ENCODE results near the gene ZNF37A.
"Not testable (repeated sequence)": the region's sequence is repeated elsewhere in the genome, so short reads cannot be mapped to it uniquely, and the experiment has no call there.

ZNF37A gene

DNA sequence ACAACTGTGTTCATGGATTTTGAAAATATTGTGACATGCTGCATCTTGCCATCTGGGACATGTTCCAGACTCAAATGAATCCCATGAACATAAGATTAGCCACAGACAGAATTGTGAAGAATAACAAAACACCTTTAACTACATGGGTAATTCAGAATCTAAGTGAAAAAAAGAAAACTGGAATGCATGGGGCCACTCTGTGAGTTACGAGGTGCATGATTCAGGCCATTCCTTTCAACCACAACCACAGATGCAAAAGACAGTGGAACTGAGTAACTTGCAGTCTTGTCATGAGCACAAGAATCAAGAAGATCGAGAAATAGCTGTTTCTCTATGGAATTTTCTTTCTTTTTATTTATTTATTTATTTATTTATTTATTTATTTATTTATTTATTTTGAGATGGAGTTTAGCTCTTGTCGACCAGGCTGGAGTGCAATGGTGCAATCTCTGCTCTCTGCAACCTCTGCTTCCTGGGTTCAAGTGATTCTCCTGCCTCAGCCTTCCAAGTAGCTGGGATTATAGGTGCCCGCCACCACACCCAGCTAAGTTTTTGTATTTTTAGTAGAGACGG, 56.8 kb downstream of the ZNF37A start:
- not testable (repeated sequence) for DNase-seq

DNA sequence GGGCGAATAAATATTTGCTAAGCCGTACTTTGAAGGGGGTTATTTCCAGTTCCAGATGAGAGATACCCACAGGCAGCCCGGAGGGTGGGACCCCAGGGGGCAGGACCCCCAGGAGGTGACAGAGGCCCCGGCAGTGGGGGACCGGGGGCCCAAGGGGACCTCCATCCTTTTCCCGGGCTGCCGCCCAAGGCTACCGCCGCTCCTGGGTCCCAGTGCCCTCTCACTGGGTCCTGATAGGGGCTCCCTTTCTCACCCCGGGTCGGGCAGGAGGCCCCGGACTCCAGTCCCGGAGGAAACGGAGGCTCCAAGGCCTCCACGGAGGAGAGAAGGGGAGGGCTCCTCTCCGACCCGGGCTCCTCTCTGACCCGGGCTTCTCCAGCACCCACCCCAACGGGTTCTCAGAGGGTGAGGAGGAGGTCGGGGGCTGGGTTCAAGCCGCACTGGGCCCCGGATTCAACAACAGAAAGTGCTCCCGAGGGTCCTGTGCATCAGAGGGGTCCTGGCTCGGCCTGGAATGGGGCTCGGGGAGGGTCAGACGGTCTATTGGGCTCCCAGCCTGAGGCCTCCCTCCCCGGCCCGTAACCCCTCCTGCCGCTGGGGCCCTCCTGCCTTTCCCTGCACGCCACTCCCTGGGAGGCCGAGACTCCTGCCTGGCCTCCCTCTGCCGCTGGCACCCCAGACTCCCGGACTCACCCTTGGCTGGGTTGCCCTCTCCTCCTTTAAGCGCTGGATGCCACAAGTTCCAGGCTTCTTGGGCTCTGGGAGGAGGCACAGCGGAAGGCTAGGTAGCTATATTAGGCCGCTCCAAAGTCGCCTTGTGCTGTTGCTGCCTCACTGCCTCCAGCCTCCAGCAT, 62.5 kb downstream of the ZNF37A start:
- no peak for DNase-seq

GRCh38 chr10:38157270-38157685, 63.1 kb downstream of the ZNF37A start:
- no peak for DNase-seq

DNA sequence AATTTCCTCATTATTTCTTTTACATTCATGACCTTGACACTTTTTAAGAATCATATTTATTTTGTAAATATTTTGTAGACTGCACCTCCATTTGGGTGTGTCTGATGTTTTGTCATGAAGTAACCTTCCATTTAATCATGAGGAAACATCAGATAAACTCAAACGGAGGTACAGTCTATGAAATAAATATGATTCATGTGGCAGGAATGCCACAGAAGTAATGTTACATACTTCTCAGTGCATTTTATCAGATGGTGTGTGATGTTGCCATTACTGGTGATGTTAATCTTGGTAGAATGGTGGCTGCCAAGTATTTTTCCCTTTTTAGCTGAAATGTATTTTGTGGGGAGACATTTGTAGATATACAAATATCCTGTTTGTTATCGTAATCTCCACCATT, 64.9 kb downstream of the ZNF37A start:
- no peak for DNase-seq

- DNase-seq, result no peak
These were observed 69.5 kb downstream of the ZNF37A start for GRCh38 chr10:38163617-38164016.

DNA sequence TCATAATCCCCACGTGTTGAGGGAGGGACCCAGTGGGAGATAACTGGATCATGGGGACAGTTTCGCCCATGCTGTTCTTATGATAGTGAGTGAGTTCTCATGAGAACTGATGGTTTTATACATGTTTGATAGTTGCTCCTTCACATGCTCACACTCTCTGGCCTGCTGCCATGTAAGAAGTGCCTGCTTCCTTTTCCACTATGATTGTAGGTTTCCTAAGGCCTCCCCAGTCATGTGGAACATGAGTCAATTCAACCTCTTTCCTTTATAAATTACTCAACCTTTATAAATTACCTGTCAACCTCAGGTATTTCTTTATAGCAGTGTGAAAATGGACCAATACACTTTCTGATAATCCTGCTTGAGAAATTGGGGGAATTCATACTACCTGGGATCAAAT, 80.2 kb downstream of the ZNF37A start:
- DNase-seq, result no peak

DNA sequence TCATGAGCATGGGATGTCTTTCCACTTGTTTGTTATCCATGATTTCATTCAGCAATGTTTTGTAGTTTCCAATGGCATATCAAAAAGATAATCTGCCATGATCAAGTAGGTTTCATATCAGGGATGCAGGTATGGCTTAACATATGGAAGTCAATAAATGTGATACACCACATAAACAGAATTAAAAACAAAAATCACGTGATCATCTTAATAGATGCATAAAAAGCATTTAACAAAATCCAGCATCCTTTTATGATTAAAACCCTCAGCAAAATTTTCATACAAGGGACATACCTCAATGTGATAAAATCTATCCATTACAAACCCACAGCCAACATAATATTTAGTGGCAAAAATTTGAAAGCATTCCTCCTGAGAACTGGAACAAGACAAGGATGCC, 90.3 kb downstream of the ZNF37A start:
- DNase-seq, result no peak
